ENCODE measurements around the gene FAM186B.

GRCh38 chr12:49588281-49588680 lies 17.2 kb downstream of the FAM186B start:
- no peak for TF ChIP-seq CTCF (conservative IDR thresholded peaks at IDR 0.05; ENCODE audit: low read depth, low read length)
- TF ChIP-seq EZH2 (IDR thresholded peaks at IDR 0.05; ENCODE audit: borderline replicate concordance, low read depth, low read length, poor library complexity, severe bottlenecking): no peak
